Measurements from ENCODE around the gene STC2.
"Not testable (repeated sequence)": the region's sequence is repeated elsewhere in the genome, so short reads cannot be mapped to it uniquely, and the experiment has no call there.

STC2 gene

GRCh38 chr5:173327948-173328843 is at the start of gene STC2:
Gene STC2, minus strand, starts transcription at chr5:173328414. Its CDS starts 221 bp downstream, at chr5:173328193.
- peak within 1 kb of the TSS; percentile 86 for H3K9ac ChIP-seq (ENCODE audit: low read depth, low read length)
- peak within 1 kb of the TSS; percentile 70 for H3K27ac ChIP-seq (ENCODE audit: low read depth, low read length)
- H3K9me3 ChIP-seq (ENCODE audit: control insufficient read depth, insufficient read depth, low read length): no peaks in the 10 kb centered on the region
- H3K4me3 ChIP-seq (ENCODE audit: low read depth, low read length): peak within 1 kb of the TSS; percentile 68
- peaks cover 28% of the 10 kb centered on the region for H3K36me3 ChIP-seq (ENCODE audit: control insufficient read depth, insufficient read depth, low read length)
- peaks cover 28% of the 10 kb centered on the region for H3K27me3 ChIP-seq (ENCODE audit: control insufficient read depth, insufficient read depth, low read length)
- peaks cover 24% of the 10 kb centered on the region for H3K4me1 ChIP-seq (ENCODE audit: control insufficient read depth, insufficient read depth, low read length)

GRCh38 chr5:173371400-173371799 is 43.2 kb upstream of the STC2 start:
- Histone ChIP-seq H3K27me3 (ENCODE audit: control insufficient read depth, insufficient read depth, low read length) (no peaks in the 10 kb centered on the region), H3K27ac (ENCODE audit: low read depth, low read length) (no peak overlapping the region), H3K9me3 (ENCODE audit: control insufficient read depth, insufficient read depth, low read length) (peaks cover 8% of the 10 kb centered on the region; the same call in 1 of the 2 replicates), H3K4me1 (ENCODE audit: control insufficient read depth, insufficient read depth, low read length) (no peaks in the 10 kb centered on the region), H3K36me3 (ENCODE audit: control insufficient read depth, insufficient read depth, low read length) (no peaks in the 10 kb centered on the region), H3K9ac (ENCODE audit: low read depth, low read length) (no peak overlapping the region), H3K4me3 (ENCODE audit: low read depth, low read length) (no peak overlapping the region)

- not testable (repeated sequence) for H3K9ac ChIP-seq (ENCODE audit: low read depth, low read length); H3K4me1 ChIP-seq (ENCODE audit: control insufficient read depth, insufficient read depth, low read length); H3K9me3 ChIP-seq (ENCODE audit: control insufficient read depth, insufficient read depth, low read length); H3K27me3 ChIP-seq (ENCODE audit: control insufficient read depth, insufficient read depth, low read length); H3K27ac ChIP-seq (ENCODE audit: low read depth, low read length); H3K4me3 ChIP-seq (ENCODE audit: low read depth, low read length); H3K36me3 ChIP-seq (ENCODE audit: control insufficient read depth, insufficient read depth, low read length)
Measured at GRCh38 chr5:173363406-173363805, 35.2 kb upstream of the STC2 start.

GRCh38 chr5:173355561-173355960 is 27.3 kb upstream of the STC2 start:
- Histone ChIP-seq H3K27ac (ENCODE audit: low read depth, low read length) (no peak overlapping the region), H3K4me3 (ENCODE audit: low read depth, low read length) (no peak overlapping the region), H3K36me3 (ENCODE audit: control insufficient read depth, insufficient read depth, low read length) (no peaks in the 10 kb centered on the region), H3K27me3 (ENCODE audit: control insufficient read depth, insufficient read depth, low read length) (peaks cover 3% of the 10 kb centered on the region), H3K9me3 (ENCODE audit: control insufficient read depth, insufficient read depth, low read length) (no peaks in the 10 kb centered on the region), H3K4me1 (ENCODE audit: control insufficient read depth, insufficient read depth, low read length) (peaks cover 2% of the 10 kb centered on the region; the same call in 1 of the 2 replicates), H3K9ac (ENCODE audit: low read depth, low read length) (no peak overlapping the region)

- no peak overlapping the region for H3K4me3 ChIP-seq (ENCODE audit: low read depth, low read length)
- H3K27me3 ChIP-seq (ENCODE audit: control insufficient read depth, insufficient read depth, low read length): peaks cover 3% of the 10 kb centered on the region
- H3K4me1 ChIP-seq (ENCODE audit: control insufficient read depth, insufficient read depth, low read length): peaks cover 2% of the 10 kb centered on the region; the same call in 1 of the 2 replicates
- H3K36me3 ChIP-seq (ENCODE audit: control insufficient read depth, insufficient read depth, low read length): no peaks in the 10 kb centered on the region
- H3K9ac ChIP-seq (ENCODE audit: low read depth, low read length): no peak overlapping the region
- no peak overlapping the region for H3K27ac ChIP-seq (ENCODE audit: low read depth, low read length)
- H3K9me3 ChIP-seq (ENCODE audit: control insufficient read depth, insufficient read depth, low read length): no peaks in the 10 kb centered on the region
Measured at GRCh38 chr5:173354645-173355044, 26.4 kb upstream of the STC2 start.

- no peaks in the 10 kb centered on the region for H3K36me3 ChIP-seq (ENCODE audit: control insufficient read depth, insufficient read depth, low read length)
- H3K27me3 ChIP-seq (ENCODE audit: control insufficient read depth, insufficient read depth, low read length): peaks cover 3% of the 10 kb centered on the region
- peaks cover 2% of the 10 kb centered on the region; the same call in 1 of the 2 replicates for H3K4me1 ChIP-seq (ENCODE audit: control insufficient read depth, insufficient read depth, low read length)
- H3K4me3 ChIP-seq (ENCODE audit: low read depth, low read length): no peak overlapping the region
- H3K9ac ChIP-seq (ENCODE audit: low read depth, low read length): no peak overlapping the region
- H3K9me3 ChIP-seq (ENCODE audit: control insufficient read depth, insufficient read depth, low read length): no peaks in the 10 kb centered on the region
- no peak overlapping the region for H3K27ac ChIP-seq (ENCODE audit: low read depth, low read length)
Measured at GRCh38 chr5:173352366-173353349, 24.4 kb upstream of the STC2 start.

GRCh38 chr5:173342813-173343755 is 14.9 kb upstream of the STC2 start:
- no peaks in the 10 kb centered on the region for H3K36me3 ChIP-seq (ENCODE audit: control insufficient read depth, insufficient read depth, low read length)
- no peak overlapping the region for H3K4me3 ChIP-seq (ENCODE audit: low read depth, low read length)
- peaks cover 13% of the 10 kb centered on the region; the same call in 1 of the 2 replicates for H3K4me1 ChIP-seq (ENCODE audit: control insufficient read depth, insufficient read depth, low read length)
- H3K27ac ChIP-seq (ENCODE audit: low read depth, low read length): no peak overlapping the region
- H3K9ac ChIP-seq (ENCODE audit: low read depth, low read length): no peak overlapping the region
- no peaks in the 10 kb centered on the region for H3K27me3 ChIP-seq (ENCODE audit: control insufficient read depth, insufficient read depth, low read length)
- H3K9me3 ChIP-seq (ENCODE audit: control insufficient read depth, insufficient read depth, low read length): no peaks in the 10 kb centered on the region

- Histone ChIP-seq H3K9ac (ENCODE audit: low read depth, low read length) (no peak overlapping the region), H3K36me3 (ENCODE audit: control insufficient read depth, insufficient read depth, low read length) (no peaks in the 10 kb centered on the region), H3K4me1 (ENCODE audit: control insufficient read depth, insufficient read depth, low read length) (peaks cover 13% of the 10 kb centered on the region; the same call in 1 of the 2 replicates), H3K27ac (ENCODE audit: low read depth, low read length) (no peak overlapping the region), H3K4me3 (ENCODE audit: low read depth, low read length) (no peak overlapping the region), H3K27me3 (ENCODE audit: control insufficient read depth, insufficient read depth, low read length) (no peaks in the 10 kb centered on the region), H3K9me3 (ENCODE audit: control insufficient read depth, insufficient read depth, low read length) (no peaks in the 10 kb centered on the region)
Measured at GRCh38 chr5:173341961-173342430, 13.8 kb upstream of the STC2 start.

GRCh38 chr5:173340984-173341383 is 12.8 kb upstream of the STC2 start:
- Histone ChIP-seq H3K4me1 (ENCODE audit: control insufficient read depth, insufficient read depth, low read length) (peaks cover 13% of the 10 kb centered on the region; the same call in 1 of the 2 replicates), H3K9ac (ENCODE audit: low read depth, low read length) (no peak overlapping the region), H3K27ac (ENCODE audit: low read depth, low read length) (no peak overlapping the region), H3K27me3 (ENCODE audit: control insufficient read depth, insufficient read depth, low read length) (no peaks in the 10 kb centered on the region), H3K9me3 (ENCODE audit: control insufficient read depth, insufficient read depth, low read length) (no peaks in the 10 kb centered on the region), H3K4me3 (ENCODE audit: low read depth, low read length) (no peak overlapping the region), H3K36me3 (ENCODE audit: control insufficient read depth, insufficient read depth, low read length) (no peaks in the 10 kb centered on the region)

GRCh38 chr5:173340451-173340850 is 12.2 kb upstream of the STC2 start:
- Histone ChIP-seq H3K4me1 (ENCODE audit: control insufficient read depth, insufficient read depth, low read length) (peaks cover 13% of the 10 kb centered on the region; the same call in 1 of the 2 replicates), H3K4me3 (ENCODE audit: low read depth, low read length) (no peak overlapping the region), H3K9ac (ENCODE audit: low read depth, low read length) (no peak overlapping the region), H3K9me3 (ENCODE audit: control insufficient read depth, insufficient read depth, low read length) (no peaks in the 10 kb centered on the region), H3K36me3 (ENCODE audit: control insufficient read depth, insufficient read depth, low read length) (no peaks in the 10 kb centered on the region), H3K27me3 (ENCODE audit: control insufficient read depth, insufficient read depth, low read length) (no peaks in the 10 kb centered on the region), H3K27ac (ENCODE audit: low read depth, low read length) (no peak overlapping the region)
